ENCODE measurements around the gene ABR.
"Not testable (repeated sequence)": the region's sequence is repeated elsewhere in the genome, so short reads cannot be mapped to it uniquely, and the experiment has no call there.

ABR gene

GRCh38 chr17:1122533-1123392 lies 57.0 kb downstream of the ABR start:
- peak in 41 of 56 donors; percentile 20 to 77 (median 49) for DNase-seq

- not testable (repeated sequence) for DNase-seq
These were observed 58.4 kb downstream of the ABR start for GRCh38 chr17:1121442-1121817.

- DNase-seq: no peak
These were observed 59.0 kb downstream of the ABR start for GRCh38 chr17:1120596-1121441.

GRCh38 chr17:1119924-1120323 lies 59.9 kb downstream of the ABR start:
- DNase-seq: no peak

GRCh38 chr17:1116602-1117001 lies 63.2 kb downstream of the ABR start:
- no peak for DNase-seq

- no peak for DNase-seq
These were observed 66.9 kb downstream of the ABR start for GRCh38 chr17:1112875-1113274.

GRCh38 chr17:1111599-1112443 lies 68.0 kb downstream of the ABR start:
- peak in 14 of 56 donors; percentile 21 to 67 (median 46) for DNase-seq

- DNase-seq: peak in 21 of 56 donors; percentile 32 to 80 (median 52)
These were observed 68.8 kb downstream of the ABR start for GRCh38 chr17:1110862-1111598.

GRCh38 chr17:1110541-1110861 lies 69.3 kb downstream of the ABR start:
- DNase-seq: no peak

GRCh38 chr17:1109606-1110540 lies 69.9 kb downstream of the ABR start:
- no peak for DNase-seq

- DNase-seq: peak in 2 of 56 donors; percentile 29 to 56
These were observed 70.8 kb downstream of the ABR start for GRCh38 chr17:1108765-1109605.

- no peak for DNase-seq
These were observed 71.4 kb downstream of the ABR start for GRCh38 chr17:1108478-1108764.

- peak in 15 of 56 donors; percentile 17 to 64 (median 41) for DNase-seq
These were observed 71.9 kb downstream of the ABR start for GRCh38 chr17:1107777-1108477.

GRCh38 chr17:1107083-1107776 lies 72.6 kb downstream of the ABR start:
- DNase-seq: no peak

- no peak for DNase-seq
These were observed 75.6 kb downstream of the ABR start for GRCh38 chr17:1104222-1104621.

- DNase-seq: no peak
These were observed 79.4 kb downstream of the ABR start for GRCh38 chr17:1100382-1100781.

GRCh38 chr17:1099242-1099641 lies 80.5 kb downstream of the ABR start:
- no peak for DNase-seq
